GM21723 (cell line): ENCODE measurements around the gene CPED1.

Experiments used
- ATAC-seq: cut with Tn5 transposase; IDR thresholded peaks from one replicate; pipeline ENCODE4 v1.9.1; 2021; ENCODE audit warnings: mild to moderate bottlenecking, moderate library complexity; ENCODE audit not compliant: unreplicated experiment

The CPED1 gene

DNA sequence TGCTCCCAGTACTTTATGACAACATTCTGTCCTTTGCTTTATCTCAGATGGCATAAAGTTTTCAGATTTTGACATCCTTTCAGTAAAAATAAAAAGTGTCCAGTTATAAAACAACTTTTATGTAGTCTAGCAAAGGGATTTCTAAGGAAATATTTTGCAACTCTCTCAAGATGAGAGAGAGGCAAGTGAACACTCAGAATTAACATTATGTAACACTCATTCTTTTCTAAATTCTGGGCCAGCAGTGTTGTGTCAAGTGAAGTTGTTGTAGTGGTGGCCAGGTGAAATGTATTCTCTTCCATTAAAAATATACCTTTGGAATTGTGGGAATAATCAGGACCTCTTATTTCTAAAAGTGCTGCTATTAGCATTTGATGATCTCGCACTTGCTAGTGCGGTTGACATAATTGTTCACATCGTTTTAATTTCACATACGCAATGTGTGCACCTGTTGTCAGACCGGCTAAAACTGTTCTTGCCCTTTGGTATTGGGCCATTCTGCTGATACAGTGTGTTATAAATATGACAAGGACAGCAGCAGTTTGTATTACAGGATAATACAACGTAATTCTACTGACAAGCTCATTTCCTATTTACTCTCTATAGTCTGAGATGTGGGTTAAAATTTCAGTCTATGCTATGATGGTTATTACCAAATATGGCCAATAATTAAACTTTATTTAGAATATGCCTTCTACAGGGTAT is 23.8 kb downstream of the CPED1 start:
- ATAC-seq = no peak

- ATAC-seq = no peak
Observed at GRCh38 chr7:121012919-121013318, 24.4 kb downstream of the CPED1 start.

- no peak for ATAC-seq
Observed at GRCh38 chr7:121015560-121015959, 27.0 kb downstream of the CPED1 start.

DNA sequence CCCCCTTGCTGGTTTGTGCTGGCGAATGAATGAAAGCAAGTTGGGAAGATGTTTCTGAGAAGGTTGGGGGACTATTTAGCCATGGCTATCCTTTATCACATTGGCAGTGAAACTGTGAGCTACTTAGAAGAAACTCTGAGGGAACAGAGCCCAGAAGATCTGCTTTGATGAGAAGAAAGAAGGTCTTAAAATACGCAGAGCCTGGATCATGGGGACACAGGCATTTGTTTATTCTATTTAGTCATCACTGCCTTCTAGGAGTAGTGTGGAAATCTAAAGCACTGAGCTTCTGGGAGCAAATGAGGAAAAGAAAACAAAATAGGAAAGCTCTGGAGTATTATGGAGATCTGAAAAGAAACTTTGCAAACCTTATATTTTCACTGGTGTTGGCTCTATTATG is 28.5 kb downstream of the CPED1 start:
- ATAC-seq = no peak

DNA sequence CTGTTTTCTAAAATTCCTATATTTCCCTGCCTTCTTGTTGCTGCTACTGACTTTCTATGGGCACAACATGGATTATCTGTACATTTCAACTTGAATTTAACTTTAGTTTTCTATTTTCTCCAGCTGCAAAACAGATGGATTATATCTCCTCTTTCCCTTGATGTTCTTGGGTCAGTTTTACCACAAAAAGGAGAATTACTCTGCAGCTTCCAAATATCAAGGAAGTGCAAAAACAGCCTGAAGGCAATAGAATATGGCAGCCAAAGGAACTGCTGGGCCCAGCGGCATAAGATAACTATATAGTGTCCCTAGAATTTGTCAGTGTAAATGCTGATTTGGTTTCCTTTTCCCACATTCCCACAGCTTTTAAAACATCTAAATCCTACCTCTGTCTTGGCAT is 29.1 kb downstream of the CPED1 start:
- ATAC-seq = no peak

- ATAC-seq = no peak
Observed at GRCh38 chr7:121019018-121019417, 30.5 kb downstream of the CPED1 start.

DNA sequence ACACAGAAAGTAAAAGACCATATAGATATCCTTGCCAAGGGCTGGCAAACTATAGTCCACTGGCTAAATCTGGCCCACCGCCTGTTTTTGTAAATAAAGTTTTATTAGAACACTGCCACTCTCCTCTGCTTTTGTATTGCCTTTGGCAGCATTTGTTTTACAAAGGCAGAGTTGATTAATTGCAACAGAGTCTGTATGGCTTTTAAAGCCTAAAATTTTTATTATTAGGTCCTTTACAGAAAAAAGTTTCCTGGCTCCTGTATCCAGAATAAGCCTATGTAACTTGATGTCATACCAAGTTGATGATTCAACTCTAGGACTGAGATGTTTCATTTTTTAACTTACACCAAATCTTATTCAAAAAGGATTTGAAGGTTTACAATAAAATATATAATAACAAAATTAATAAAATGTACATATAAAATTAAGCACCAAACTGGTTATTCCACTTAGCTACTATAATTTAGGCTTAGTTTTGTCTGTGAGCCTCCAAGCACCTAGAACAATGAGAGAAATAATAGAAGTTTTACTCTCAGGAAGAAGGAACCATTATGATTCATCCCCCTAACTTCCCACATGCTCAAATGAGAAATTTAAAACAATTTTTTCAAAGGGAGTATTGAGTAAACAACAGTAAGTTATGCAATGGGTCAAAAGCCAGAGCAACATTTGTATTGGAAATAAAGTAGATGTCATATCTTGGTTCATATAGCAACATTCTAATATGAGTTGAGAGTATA is 31.9 kb downstream of the CPED1 start:
- no peak for ATAC-seq

DNA sequence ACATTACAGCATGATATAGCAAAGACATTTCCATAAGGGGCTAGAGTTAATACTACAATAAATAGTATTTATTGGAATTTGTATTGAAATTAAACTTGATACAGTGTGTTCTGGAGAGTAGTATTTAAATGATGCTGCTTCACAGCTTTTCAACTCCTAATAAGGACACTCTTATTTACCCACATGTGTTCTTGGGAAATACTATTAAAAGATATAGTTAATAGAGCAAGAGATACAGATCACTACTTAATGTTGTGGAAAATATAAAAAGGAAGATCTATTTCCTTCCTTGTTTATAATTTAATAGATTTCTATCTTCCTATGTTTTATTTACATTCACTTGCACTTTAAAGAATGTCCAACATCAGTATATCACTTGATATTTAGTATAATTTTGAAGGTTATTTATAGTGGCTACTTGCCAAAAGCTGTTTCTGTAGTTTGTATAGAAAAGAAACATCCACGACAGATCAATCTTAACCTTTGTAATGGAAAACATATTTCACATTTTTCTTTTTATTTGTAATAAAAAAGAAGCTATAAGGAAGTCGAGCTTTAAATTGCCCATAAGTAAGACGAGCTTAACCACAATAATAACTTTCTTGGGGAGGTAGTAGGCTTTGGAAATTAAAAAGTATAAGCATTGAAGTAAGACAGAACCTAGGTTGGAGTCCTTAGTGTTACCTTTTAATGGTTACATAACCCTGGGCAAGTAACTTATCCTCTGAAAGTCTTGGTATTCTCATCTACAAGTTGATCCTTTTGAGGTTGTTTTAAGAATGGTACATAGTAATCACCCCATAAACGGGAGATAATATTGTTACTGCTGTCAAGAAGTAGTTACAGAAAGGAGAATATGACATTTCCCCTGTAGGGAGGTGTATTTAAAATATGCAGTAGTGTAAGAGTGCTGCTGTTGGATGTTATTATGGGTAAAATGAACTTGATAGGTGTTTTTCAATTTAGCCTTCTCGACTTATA is 32.8 kb downstream of the CPED1 start:
- no peak for ATAC-seq

DNA sequence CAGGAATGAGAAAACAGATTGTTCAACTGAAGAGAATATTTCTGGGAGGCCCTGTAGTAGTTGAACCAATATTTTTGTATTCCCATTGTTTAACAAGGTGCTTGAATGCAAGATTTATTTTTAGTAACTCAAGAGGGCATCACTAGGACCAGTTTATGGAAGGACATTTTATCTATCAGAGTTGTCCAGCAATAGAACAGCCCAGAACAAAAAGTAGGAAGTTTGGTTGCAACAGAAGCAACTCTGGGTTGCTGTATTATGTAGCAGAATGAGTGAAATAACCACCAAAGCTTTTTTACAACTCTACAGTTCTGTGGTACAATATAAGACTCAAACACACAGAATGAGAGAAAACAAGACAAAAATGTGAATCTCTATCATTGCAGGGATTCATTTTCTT is 34.7 kb downstream of the CPED1 start:
- ATAC-seq = no peak

DNA sequence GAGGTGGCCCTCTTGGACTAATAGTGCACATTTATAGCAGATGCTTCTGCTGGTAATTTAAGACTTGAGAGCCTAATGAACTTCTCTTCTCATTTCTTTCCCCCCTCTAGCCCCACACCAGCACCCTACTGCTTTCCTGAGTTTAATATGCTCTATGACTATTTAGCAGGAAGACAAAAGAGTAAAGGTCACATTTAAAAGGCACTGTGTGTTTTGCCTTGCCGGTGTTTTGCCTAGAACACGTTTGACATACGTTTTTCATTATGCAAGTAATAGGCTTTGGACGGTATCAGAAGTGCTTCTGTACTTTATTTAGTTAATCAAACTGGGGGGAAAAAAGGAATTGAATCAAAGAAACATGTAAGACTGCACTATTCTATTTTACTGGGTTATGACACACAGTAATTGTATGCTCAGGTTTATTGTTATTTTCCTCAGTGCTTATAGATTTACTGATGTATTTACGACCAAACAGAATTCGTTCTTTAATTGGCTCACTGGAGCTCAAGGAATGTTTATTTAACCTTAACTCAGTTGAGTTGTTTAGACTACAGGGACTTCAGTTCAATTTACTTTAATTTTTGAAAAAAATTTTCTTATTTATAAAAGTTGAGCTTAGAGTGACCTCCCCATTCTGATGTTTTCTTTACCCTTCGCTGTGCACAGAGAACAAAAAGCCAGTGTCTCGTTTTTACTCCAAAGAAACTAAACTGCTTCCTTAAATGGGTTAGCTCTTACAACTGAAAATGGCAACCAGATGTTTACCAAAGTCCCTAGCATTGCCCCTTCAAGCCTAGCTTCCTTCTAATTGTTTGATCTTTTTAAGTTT is 35.4 kb downstream of the CPED1 start:
- ATAC-seq = no peak

DNA sequence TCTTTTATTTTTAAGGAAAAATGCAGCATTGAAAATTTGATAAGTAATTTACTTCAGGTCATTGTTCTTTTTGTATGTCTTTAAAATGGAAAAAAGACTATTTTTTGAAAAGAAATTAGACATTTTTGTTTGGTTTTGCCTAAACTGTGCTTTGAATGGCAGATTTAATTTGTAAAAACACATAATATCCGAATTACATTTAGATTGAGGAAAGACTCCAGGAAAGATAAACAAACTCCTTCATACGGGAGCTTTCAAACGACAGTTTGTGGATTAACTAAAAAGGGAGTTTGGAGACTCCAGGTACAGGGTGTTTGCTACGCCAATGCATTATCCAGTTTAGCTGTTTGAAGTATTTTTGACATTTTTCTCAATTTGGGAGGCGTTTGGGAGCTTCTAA is 36.1 kb downstream of the CPED1 start:
- ATAC-seq = no peak

- ATAC-seq = no peak
Observed at GRCh38 chr7:121026159-121026558, 37.6 kb downstream of the CPED1 start.

DNA sequence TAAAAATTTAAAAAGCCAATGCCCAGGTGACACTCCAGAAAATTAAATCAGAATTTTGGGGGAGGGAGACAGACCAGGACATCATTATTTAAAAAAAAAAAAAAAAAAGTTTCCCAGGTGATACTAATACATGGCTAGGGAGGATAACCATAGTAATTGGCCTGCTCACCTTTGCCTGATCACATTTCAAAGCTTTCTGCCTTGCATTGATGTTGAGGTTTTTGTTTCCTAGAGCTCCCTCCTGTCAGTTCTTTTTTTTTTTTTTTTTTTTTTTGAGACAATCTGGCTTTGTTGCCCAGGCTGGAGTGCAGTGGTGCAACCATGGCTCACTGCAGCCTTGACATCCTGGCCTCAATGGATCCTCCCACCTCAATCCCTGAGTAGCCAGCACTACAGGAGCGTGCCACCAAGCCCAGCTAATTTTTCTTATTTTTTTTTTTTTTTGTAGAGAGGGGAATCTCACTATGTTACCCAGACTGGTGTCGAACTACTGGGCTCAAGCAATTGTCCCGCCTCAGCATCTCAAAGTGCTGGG is 38.1 kb downstream of the CPED1 start:
- ATAC-seq = no peak

DNA sequence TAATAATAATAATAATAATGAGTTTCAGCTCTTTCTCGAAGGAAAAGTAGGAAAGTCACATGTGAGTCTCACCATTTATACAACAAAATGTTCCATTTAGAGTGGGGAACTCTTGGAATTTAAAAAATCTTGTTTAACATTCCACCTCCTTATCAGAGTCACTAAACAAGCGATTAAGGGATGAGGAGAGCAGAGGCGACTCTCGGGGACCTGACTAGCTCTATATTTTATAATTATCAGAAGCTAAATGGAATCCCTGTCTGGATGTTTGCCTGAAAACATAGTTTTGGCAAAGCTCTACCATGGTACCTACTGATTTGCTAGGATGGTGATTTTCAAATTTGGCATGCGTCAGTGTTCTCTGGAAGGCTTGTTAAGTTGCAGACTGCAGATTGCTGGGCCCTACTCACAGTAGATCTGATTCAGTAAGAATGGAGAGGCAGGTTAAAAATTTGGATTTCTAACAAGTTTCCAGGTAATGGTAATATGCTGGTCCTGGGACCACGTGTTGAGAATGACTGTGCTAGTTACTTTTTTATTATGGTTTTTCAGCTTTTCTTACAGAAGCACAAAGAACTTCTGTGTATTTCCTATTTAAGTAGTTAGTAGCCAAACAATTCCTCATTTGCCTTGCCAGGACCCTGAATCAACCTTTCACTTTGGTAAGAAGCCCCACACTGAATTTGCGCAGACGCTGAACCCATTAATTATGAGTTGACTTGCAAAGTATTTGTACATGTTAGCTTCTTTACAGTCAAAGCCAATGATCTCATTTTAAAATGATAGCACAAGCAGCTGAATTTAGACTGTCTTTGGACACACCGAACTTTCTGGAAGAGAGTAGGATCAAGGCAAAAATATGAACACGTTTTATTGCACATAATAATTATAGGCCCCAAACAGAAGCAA is 39.5 kb downstream of the CPED1 start:
- no peak for ATAC-seq

GRCh38 chr7:121029302-121029701 is 40.8 kb downstream of the CPED1 start:
- ATAC-seq = no peak

DNA sequence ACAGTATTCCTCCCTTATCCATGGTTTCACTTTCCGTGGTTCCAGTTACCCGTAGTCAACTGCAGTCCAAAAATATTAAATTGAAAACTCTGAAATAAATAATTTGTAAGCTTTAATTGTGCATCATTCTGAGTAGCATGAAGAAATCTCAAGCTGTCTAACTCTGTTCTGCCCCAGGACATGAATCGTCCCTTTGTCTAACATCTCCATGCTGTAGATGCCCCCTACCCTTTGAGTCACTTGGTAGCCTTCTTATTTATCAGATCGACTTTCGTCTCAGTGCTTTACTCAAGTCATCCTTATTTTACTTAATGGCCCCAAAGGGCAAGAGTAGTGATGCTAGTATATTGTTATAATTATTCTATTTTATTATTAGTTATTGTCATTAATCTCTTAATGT is 41.8 kb downstream of the CPED1 start:
- no peak for ATAC-seq

GRCh38 chr7:121032645-121033460 is 44.3 kb downstream of the CPED1 start:
- ATAC-seq = no peak

GRCh38 chr7:121034929-121035328 is 46.4 kb downstream of the CPED1 start:
- no peak for ATAC-seq
